ENCODE measurements around the gene L2HGDH.
"Not testable (repeated sequence)": the region's sequence is repeated elsewhere in the genome, so short reads cannot be mapped to it uniquely, and the experiment has no call there.

Gene L2HGDH

DNA sequence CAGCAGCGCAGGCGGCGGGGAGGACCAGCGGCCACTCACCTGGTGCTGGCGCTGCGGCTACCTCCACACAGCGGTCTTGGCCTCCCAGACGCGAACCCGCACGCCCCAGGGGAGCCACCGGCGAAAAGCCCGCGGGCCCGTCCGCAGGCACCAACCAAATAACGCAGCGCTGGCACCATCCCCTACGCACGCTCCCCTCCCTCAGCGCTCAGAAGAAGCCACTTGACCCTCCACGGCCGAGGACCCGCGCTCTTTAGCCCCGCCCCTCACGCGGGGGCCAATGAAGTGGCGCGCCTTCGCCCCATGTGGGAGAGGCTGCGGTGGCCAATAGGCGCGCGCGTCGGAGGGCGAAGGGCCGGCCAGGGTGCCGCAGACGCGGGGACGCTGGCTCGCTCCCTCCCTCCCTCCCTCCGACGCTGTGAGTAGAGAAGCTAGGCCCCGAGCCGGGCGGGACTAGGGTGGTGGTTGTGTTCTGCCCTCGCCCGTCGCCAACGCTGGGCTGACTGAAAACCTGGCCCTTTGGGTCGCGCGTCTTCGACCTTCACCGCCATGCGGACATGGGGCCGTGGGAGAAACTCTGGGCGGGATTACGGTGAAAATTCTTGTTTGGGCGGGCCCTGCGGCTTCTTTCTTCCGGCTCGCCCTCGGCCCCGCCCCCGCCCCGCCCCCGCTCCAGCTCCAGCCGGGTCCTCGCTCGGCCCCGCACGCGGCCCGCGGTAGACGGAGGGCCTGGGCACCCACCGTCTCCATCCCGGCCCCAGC is at the start of gene L2HGDH, which contains the start of gene DMAC2L:
Gene L2HGDH, minus strand, starts transcription at position 258 of the 762 bp plus-strand sequence. Its CDS starts 79 bp downstream, at position 179.
Gene DMAC2L, plus strand, starts transcription at position 353 of the 762 bp plus-strand sequence. CDS start 9,164 bp downstream, outside the sequence.
- peak; percentile 82 for DNase-seq

DNA sequence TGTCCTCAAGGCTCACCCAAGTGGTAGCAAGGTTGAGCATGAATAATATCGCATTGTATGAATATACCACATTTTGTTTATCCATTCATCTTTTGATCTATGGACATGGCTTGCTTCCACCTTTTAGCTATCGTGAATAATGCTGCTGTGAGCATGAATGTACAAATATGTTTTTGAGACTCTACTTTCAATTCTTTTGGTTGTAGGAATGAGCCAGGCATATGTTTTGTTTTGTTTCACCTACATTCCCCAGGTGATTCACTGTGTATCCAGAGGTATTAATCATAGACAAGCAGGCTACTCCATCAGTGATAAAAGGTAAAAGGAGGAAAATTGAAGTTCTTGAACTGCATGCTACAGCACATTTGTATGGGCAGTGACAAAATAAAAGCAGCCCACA is 48.8 kb upstream of the L2HGDH start:
- no peak for DNase-seq

DNA sequence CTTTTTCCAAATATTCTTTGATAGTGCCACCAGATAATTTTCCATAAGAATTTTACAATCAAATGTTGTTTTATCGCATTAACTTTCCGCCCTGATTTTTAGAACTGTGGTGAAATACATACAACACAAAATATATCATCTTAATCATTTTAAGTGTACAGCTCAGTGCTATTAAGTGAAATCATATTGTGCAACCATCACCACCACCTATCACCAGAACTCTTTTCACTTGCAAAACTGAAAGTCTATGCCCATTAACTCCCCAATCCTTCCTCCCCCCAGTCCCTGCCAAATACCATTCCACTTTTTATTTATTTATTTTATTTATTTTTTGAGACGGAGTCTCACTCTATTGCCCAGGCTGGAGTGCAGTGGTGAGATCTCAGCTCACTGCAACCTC is 48.1 kb upstream of the L2HGDH start:
- DNase-seq: no peak

DNA sequence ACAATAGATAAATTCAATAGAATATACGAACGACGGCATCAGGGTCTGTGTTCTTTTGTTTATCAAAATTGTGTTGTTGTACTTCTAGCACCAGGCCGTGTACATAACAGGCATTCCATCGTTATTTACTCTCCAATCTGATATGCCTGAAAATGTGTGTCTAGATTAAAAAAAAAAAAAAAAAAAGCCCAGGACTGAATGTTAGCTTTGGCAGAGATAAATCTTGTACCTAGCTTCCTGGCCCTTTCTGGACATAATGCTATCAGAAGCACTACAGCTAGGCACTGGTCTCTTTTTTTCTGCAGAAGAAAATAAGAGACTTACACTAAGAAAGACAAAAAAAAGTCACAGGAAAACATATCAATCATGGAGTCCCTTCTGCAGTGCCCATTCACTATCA is 47.6 kb upstream of the L2HGDH start:
- no peak for DNase-seq

DNA sequence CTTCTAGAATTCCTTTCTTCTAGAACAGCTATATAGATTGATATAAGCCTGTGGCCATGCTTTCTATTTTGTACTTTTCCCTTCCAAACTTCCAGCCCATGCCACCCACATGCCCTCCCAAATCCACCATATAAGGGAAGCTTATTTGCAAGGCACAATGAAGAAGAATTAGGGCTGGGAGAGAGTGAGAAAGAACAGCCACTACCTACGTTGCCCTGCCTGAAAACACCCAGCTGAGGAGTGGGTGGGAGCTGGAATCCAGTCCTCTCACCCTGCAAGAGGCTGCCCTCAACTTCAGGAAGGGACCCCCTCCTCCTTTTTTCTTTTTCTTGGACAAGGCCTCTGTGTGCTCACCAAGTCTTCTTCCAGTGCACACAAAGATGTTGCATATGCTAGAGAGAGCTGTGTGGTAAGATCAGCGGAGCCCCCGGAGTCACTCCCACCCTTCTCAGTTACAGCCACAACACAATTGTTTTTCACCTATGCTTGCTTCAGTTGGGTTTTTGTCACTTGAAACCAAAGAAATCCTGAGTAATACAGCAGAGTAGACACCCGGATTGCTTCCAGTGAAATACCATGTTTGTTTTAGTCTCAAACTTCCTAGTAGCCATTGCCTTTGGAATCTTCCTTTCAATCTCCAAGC is 45.8 kb upstream of the L2HGDH start:
- no peak for DNase-seq

DNA sequence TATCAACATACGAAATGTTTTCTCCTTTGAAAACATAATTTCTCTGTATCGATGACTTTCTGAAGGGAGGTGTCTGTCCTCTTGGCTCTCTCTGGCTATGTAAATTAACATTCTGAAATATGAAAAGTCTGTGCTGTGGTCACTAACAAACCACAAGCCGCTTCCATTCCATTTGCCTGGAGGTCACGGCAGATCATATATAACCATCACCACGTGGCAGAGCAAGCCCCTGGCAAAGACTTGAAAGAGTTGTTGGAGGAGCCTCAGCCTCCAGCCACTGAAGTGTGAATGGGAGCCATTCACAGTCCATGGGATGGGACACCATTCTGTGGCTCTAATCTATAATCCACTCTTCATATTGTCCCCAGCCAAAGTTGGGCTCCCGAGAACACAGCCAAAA is 45.1 kb upstream of the L2HGDH start:
- no peak for DNase-seq

DNA sequence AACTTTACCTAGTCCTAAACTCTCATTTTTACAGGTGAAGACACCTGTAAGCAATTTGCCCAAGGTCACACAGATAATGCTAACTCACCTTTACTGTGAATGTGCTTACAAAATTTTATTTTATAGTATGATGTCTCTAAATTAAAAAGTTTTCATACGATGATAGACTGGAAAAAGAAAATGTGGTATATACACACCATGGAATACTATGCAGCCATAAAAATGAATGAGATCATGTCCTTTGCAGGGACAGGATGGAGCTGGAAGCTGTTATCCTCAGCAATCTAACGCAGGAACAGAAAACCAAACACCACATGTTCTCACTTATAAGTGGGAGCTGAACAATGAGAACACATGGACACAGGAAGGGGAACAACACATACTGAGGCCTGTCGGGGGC is 44.3 kb upstream of the L2HGDH start:
- not testable (repeated sequence) for DNase-seq

DNA sequence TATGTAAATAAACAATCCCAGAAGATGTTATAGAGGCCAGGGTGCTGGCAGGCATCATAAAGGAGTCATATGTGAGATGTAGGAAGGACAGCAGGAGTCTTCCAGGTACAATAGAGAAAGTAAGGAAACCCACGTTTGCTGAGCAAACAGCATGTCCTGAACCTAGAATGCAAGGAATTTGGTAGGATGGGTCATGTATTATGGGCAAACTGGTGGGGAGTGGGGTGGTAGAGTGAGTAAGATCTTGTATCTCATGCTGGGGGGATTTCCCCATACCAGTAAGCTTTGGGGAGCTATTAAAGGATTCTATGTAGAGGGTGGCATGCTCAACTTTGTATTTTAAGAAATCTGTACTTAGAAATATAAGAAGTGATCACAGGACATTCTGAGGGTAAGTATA is 43.7 kb upstream of the L2HGDH start:
- DNase-seq: no peak

DNA sequence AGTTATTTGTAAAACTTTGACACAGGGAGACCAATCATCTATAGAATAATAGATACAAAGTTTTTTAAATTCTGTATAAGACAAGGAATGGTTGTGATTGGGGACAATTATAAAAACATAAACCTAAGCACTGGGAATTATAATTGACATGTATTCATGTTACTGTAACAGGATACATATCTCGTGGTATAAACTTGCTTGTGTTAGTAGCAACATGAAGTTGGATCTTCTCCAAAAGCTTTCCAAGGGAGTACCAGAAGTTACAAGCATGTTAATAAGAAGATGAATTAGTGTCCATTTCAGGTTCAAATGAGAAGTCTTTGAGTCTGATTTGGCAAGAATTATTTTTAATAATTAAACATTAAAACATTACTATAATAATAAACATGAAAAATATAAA is 42.5 kb upstream of the L2HGDH start:
- no peak for DNase-seq

DNA sequence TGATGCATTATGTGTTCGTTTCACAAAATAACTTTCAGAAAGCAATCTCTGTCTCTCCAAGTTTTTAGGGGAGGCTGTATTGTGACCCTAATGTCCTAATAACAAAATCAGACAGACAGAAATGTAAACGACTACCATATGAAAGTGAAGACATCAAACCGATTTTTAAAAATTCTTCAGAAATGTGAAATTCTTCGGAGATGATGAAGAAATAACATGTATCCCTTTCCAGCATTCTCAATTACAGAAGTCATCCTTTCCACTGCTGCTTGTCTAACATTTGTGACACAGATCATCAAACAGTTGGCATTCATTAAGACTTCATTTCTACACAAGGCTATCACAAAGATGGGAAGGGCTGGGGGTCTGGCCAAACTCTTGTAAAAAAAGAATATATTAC is 41.1 kb upstream of the L2HGDH start:
- DNase-seq: no peak

DNA sequence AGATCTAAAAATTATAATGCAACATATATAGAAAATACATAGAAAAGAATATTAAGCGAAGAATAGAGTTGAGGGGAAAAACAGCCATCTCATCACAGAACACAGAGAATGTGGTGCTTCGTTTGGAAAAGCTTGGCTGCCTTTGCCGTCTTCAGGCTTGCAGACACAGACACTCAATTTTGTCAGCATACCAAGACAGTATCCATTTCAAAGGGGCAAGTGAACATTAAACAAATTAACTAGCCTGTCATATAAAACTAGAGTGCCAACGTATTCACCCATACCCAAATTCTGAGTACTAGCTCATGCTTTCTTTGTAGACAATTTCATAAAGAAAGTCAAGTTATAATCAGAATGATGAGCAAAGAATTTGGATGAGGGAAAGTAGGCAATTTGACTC is 40.6 kb upstream of the L2HGDH start:
- no peak for DNase-seq

DNA sequence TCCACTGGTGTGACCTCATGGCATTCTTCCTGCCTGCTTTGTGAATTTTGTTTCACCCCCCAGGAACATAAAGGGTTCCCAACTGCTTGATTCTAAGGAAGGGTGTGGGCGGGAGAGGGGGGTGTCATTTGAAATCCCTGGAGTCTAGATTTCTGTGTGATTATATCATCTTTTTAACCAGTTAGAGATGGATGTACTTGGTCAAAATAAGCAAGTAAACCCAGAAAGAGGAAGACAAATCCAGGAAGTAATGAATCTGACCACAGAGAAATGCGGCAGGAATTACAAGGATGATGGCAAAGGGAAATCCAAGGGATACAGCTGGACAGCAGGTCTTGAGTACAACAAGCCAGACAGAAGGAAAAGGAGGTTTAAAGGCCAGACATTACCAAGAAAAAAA is 38.9 kb upstream of the L2HGDH start:
- DNase-seq: no peak

DNA sequence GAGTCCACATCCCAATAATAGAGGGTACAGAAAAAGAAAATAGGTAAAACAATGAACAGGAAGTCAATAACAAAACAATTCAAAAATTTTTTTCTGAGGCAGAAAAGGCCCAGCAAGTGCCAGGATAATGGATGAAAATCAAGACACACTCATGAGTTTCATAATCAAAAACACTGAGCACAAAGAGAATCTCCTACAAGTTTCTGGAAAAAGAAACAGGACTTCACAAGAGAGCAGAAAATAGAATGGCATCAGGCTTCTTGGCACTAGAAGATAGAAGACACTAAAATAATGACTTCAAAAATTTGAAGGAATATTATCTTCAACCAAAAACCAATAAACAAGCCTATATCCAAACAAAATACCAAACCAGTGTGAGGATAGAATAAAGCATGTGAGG is 36.9 kb upstream of the L2HGDH start:
- no peak for DNase-seq

DNA sequence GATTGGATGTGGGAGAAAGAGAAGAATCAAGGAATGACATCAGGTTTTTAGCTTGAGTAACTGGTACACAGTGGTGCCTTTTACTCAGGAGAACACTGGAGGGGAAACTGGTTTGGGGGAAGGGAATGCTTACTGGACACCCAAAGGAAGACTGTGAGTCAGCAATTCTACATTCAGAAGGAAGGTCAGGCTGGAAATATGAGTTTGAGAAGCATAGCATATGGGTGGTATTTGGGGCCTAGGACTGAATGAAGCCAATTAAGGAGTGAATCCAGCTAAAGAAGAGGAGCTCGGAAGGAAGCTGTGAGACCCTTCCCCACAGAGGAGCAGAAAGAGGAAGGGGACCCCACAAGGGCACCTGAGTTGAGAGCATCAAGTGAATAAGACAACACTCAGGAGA is 35.5 kb upstream of the L2HGDH start:
- no peak for DNase-seq

DNA sequence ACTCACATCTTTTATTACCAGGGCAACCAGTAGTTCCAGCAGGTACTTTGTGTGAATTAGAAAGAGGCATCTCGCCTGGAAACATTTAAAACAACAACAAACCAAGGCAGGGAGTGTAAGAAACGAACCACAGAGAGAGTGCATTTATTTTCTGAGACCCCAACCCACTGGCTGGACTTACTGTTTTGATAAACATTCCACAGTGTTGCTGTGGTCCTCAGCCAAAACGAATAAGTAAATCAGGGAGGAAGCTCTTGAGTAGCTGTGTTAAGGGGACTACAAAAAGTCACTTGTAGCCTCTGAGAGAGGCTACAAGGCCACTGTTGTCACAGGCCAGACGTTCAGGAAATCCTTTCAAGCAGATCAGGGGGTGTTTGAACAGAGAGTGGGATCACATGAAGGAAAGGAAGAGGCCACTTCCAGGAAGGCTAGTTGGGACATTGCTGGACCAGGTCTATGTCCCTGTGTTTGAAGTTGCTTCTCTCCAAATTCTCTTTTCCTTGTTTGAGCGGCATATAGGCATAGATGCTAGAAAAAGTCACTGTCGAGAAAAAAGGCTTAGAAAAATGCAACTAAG is 33.9 kb upstream of the L2HGDH start:
- no peak for DNase-seq

DNA sequence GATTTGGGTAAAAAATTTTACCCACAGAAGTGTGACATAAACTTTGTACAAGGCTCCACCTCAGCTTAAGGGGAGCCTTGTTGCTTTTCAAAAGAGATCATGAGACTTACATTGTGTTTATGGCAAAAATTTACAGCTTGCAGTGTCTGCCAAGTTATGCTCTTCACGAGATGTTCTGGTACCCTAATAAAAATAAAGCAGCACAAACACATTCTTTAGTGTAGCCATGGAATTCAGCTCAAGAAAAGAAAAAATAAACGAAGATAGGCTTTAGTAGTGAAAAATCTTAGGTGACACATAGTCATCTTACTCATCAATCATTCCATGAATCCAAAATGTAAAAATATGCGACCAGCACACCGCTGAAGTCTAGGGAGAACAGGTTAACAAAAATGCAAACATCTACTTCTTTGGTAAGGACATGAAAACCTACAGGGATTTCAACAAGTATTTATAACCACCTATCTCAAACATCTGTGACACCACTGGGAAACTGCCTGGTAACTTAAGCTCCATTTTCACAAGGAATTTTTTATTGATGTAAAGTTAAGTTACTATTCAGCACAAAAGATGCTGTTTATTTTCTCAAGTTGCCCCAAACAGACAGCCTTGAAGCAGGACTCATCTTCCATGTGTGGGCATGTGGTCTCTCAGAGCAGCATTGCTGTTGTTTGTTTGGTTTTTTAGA is 33.0 kb upstream of the L2HGDH start:
- DNase-seq: no peak

DNA sequence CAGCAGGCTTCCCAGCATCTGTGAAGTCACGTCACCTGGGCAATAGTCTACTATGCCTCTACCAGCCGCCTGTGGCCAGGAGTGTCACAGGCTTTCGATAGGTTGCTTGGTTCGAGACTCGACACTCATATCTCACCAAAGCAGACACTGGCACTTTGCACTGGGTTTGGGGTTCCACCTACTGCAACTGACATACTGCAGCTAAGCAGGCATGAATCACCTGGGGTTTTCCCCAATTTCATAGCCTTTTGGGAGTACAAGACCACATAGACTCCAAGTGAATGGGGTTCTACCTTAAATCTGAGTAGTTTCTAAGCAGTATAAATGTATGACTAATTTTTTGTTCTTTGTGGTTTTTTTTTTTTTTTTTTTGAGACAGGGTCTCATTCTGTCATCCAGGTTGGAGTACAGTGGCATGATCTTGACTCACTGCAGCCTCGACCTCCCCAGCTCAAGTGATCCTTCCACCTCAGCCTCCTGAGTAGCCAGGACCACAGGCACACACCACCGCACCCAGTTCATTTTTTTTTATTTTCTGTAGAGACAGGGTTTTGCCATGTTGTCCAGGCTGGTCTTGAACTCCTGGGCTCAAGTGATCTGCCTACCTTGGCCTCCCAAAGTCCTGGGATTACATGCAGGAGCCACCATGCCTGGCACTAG is 32.2 kb upstream of the L2HGDH start:
- peak; percentile 36 for DNase-seq

DNA sequence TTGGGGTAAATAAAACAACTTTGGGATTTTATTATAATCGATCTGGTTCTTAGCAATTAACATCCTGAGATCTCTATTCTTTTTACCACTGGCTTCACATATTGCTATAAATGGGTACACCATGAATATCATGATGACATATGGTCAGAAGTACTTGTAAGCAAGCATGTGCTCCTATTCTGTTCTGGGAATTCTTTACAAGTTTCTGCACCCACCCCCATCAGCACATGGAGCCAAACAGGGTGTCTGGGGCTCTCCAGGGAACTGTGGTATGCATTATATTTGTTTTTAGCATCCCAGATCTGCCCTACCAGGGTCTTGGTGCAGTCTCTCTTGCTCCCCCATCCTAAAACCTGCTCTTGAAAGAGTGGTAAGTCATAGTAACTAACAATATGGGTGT is 31.4 kb upstream of the L2HGDH start:
- DNase-seq: no peak

DNA sequence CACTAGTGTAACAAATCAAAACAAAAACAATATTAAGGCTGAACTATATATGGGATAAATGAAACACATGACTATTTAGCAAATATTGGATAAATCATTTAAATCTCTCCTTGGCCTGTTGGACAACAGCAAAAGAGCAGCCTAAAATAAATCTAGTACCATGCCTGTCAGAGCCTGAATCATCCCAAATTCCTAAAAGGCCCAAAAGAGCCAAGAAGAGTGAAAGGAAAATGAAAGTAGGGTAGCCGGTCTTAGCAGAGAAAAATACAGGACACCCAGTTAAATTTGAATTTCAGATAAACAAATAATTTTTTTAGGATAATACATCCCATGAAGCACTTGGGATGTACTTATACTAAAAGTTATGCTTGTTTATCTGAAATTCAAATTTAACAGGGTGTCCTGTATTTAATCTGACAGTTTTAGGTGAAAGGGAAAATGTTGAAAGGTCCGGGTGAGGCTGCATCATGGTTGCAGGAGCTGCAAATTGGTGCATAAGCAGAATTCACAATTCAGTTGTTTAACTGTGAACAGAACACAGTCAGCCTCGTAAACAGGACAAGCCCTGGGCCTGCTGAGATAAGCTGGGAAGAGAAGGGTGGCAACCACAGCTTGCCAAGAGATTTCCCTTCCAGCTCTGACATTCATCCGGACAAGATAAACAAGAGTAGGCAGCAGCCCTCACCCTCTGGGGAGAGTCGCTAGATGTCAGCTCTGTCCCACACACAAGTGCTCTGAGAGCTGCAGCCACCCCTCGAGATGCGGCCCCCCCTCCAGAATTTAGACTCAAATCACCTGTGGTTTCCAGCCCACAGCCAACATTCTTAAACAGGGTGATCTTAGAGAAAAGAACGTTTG is 30.4 kb upstream of the L2HGDH start:
- DNase-seq: peak; percentile 15

DNA sequence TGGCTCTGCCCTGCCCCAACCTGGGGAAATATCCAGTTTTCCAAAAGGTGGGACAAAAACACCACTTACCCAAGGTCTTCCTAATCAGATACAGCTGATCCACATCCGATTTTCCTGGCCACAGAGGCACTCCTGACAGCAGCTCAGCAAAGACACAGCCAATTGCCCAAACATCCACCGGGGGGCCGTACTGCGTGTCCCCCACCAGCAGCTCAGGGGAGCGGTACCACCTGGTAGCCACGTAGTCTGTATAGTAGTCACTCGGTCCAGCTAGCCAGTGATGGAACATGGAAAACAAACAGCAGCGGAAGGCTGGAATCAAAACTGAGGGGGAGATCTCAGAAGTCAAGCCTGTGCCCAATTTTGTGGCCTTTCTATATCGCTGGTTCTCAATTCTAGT is 28.9 kb upstream of the L2HGDH start:
- DNase-seq: no peak

DNA sequence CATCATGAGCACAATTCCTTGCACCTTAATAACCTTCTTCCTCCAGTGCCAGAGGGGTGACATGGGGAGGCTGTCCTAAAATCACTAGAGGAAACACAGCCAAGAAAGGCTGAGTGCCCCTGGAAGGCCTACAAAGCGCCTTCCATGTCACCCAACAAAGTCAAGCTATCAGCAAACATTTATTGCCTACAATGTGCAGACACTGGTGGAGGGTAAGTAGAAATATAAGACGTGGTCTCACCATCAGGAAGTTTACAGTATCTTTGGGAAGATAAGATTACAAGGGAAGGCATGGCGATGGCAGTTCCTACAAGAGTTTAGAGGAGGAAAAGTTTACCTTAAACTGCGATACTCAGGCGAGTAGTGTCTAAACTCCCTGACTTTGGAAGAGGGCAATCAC is 28.0 kb upstream of the L2HGDH start:
- DNase-seq: no peak

DNA sequence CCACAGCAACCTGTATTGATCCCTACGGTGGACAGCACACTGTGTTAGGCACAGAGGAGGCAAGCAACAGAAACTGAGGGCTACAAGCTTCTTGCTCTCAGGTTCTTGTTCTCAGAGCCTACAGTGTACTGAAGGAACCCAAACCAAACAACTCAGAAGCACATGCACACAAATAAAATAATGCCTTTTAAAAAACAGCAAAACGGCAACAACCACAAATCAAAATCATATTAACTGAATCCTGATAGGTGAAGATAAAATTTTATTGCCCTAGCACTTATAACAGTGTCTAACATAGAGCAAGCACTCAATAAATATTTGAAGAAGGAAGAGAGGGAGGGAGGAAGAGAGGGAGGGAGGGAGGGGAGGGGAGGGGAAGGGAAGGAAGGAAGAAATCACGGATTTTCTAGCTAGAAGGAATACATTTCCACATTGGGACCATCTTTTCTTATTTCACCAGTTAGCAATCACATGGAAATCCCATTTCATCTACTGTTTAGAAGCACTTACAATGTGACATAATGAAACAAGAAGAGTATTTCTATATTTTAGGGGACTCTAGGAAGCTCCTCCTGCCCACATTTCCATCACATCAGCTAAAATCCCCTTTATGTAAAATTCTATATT is 27.3 kb upstream of the L2HGDH start:
- DNase-seq: no peak

All from activated T-cell treated with anti-CD3 and anti-CD28 coated beads for 4 hours (primary cell).